Activated T-cell treated with anti-CD3 and anti-CD28 coated beads, Interleukin-2, amount 50 U/mL, for 72 hours (primary cell): ENCODE results near the gene ACVR2A. TPM values are rescaled to one million over a fixed set of nuclear protein-coding genes. Genes with fewer than 3 reads are reported as not detected.

Experiments used
- ATAC-seq, 2 donors: fragments of 150-1000 bp; cut with Tn5 transposase; replicated peaks in 1 of 2; 2 replicates each; pipeline ENCODE4 v1.10.0; 2021; ENCODE audit warnings: moderate library complexity in 2 of 2, mild to moderate bottlenecking in 1 of 2
- DNase-seq, 2 donors: peaks; one replicate each; pipeline ENCODE4 v3.0.0; 2021 to 2022; ENCODE audit warnings: mixed read lengths in 1 of 2
- H3K27ac Mint-ChIP-seq: one replicate; pipeline ENCODE4 v1.8.0; 2022; ENCODE audit warnings: mild to moderate bottlenecking, moderate library complexity, mixed read lengths
- H3K27me3 Mint-ChIP-seq: one replicate; pipeline ENCODE4 v1.8.0; 2022; ENCODE audit warnings: low read depth, mixed read lengths
- H3K36me3 Mint-ChIP-seq, 2 donors: one replicate each; pipeline ENCODE4 v1.8.0; 2022; ENCODE audit warnings: mixed read lengths in 2 of 2, mild to moderate bottlenecking in 1 of 2; ENCODE audit not compliant: insufficient read depth in 2 of 2
- H3K4me1 Mint-ChIP-seq: one replicate; pipeline ENCODE4 v1.8.0; 2022; ENCODE audit warnings: low read depth, mixed read lengths
- H3K4me3 Mint-ChIP-seq, 2 donors: one replicate each; pipeline ENCODE4 v1.8.0; 2022; ENCODE audit warnings: mild to moderate bottlenecking in 2 of 2, mixed read lengths in 2 of 2, moderate library complexity in 2 of 2
- H3K9me3 Mint-ChIP-seq, 2 donors: one replicate each; pipeline ENCODE4 v1.8.0; 2022; ENCODE audit warnings: mixed read lengths in 2 of 2
- total RNA-seq, 2 donors: library from RNA; stranded (reverse); gene quantifications; one replicate each; pipeline ENCODE4 v1.2.3, GENCODE V29; 2022

ACVR2A gene
- total RNA-seq, 2 donors from 2014 or later = 3.0 to 4.4 TPM

DNA sequence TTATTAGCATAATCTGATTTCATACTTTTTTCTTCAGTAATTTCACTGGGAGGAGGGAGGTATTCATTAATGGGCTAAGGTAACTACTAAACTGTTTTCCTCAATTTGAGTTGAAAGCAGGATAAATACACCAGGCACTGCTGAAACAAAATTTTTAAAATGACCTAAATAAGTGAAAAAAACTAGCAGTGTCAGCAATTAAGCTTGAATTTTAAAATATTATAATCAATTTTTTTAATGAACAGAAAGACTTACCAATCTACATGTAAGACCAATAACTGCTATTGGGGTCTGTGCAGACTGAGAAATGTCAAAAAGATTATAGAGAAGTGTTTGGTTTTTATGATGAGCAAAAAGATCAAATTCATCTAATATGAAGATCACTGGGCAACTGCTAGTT is 107.3 kb downstream of the ACVR2A start:
- Mint-ChIP-seq H3K27me3 (no peaks in the 10 kb centered on the region), H3K4me3 (no peak overlapping the region), H3K4me1 (no peaks in the 10 kb centered on the region), H3K9me3 (no peaks in the 10 kb centered on the region), H3K36me3 (peaks cover 1% of the 10 kb centered on the region in 2 donors), H3K27ac (no peak overlapping the region)
- ATAC-seq (no peak), DNase-seq (no peak)

DNA sequence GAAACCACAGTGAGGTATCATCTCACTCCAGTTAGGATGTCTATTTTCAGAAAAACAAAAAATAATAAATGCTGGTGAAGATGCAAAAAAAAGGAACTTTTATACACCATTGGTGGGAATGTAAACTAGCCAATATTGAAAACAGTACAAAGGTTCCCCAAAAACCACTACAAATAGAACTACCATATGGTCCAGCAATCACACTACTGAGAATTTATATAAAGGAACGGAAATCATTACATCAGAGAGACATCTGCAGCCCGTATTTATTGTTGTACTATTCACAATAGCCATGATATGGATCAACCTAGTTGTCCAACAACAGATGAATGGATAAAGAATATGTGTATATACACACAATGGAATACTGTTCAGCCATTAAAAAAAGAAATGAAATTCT is 123.7 kb downstream of the ACVR2A start:
- no peaks in the 10 kb centered on the region for H3K4me1 Mint-ChIP-seq
- DNase-seq (no peak), ATAC-seq (no peak)
- no peaks in the 10 kb centered on the region for H3K27me3 Mint-ChIP-seq
- H3K4me3 Mint-ChIP-seq = no peak overlapping the region
- peaks cover 12 to 17% of the 10 kb centered on the region in 2 donors for H3K9me3 Mint-ChIP-seq
- peaks cover 18 to 33% of the 10 kb centered on the region in 2 donors for H3K36me3 Mint-ChIP-seq
- no peak overlapping the region for H3K27ac Mint-ChIP-seq

DNA sequence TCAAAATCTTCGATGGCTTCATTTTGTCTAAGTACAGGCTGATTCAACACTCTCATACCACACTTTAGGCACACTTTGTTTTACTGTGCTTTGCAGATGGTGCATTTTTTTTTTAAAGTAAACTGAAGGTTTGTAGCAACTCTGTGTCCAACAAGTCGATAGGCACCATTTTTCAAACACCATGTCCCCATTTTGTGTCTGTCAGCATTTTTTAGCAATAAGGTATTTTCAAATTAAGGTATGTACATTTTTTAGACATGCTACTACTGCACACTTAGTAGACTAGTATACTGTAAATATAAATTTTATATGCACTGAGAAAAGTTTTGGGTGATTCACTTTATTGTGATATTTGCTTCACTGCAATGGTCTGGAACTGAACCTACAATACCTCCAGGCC is 131.3 kb downstream of the ACVR2A start:
- no peaks in the 10 kb centered on the region for H3K27me3 Mint-ChIP-seq
- H3K9me3 Mint-ChIP-seq = peaks cover 0 to 4% of the 10 kb centered on the region in 2 donors
- no peak for ATAC-seq
- H3K36me3 Mint-ChIP-seq = peaks cover 5 to 11% of the 10 kb centered on the region in 2 donors
- no peak overlapping the region for H3K4me3 Mint-ChIP-seq
- H3K4me1 Mint-ChIP-seq = peaks cover 14% of the 10 kb centered on the region
- no peak overlapping the region for H3K27ac Mint-ChIP-seq
- no peak for DNase-seq

DNA sequence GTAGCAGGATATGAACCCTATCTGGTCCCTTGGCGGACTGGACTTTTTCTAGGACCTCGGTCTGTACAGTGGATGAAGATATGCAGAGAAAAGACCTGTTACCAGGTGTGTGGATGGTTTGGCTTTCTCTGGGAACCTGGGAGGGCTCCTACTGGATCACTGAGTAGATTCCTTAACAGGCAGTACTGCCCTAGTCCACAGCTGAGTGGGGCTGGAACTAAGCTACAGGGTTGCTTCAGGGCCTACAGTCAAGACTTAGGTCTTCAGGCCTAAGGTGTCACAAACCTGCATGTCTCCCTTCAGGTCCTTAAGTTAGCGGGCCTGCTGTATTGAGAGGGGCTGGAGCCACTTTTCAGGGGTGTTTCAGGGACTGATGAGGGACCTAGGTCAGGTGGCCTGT is 132.8 kb downstream of the ACVR2A start:
- Mint-ChIP-seq H3K4me3 (no peak overlapping the region), H3K27ac (no peak overlapping the region), H3K9me3 (peaks cover 0 to 4% of the 10 kb centered on the region in 2 donors), H3K27me3 (no peaks in the 10 kb centered on the region), H3K36me3 (peaks cover 5 to 11% of the 10 kb centered on the region in 2 donors), H3K4me1 (peaks cover 15% of the 10 kb centered on the region)
- no peak for DNase-seq
- no peak for ATAC-seq

Other genes starting within 250 kb of the ACVR2A start
- gene ORC4, start 175.7 kb downstream of the ACVR2A start, total RNA-seq = 10 to 100 TPM; 28.3 to 32.0 TPM
- 10 to 100 TPM; 34.7 to 40.9 TPM for gene MBD5, start 176.1 kb downstream of the ACVR2A start, total RNA-seq